Measurements from ENCODE around the gene CDYL2.

DNA sequence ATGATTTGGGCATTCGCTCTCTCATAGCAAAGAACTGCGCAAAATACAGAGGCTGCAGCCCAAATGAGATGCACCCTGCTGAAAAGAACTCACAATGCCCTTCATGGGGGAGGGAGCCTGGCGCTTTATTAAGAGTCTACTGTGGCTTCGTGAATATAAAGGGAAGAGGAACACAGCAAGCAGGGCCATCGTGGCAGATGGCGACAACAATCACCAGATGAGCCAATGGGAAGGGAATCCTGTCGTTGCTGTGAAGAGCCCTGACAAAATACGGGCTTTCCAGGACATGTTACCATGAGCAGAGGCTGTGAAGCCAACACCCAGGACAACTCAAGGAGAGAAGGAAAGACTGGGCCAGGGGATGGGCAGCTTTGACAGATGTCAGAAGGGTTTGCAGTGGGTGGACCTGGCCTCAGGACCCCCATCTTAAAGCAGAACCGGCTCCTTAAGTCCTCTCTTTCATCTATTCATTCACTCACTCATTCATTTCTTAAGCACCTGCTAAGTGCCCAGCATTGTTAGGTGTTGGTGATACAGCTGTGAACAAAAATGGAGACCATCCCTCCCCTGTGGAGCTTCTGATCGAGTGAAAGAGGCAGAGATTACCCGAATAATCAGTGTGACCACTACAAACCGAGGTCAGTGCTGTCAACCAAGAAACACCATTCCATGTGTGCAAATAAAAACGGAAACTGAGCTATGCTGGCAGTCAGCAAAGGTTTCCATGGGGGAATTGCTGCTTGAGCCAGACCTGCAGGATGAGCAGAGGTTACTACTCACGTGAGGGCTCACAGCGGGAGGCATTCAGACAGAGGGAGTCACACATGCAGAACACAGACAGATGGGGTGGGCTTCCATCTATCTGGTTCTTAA, 137.8 kb downstream of the CDYL2 start:
- TF ChIP-seq, protein P1, sequence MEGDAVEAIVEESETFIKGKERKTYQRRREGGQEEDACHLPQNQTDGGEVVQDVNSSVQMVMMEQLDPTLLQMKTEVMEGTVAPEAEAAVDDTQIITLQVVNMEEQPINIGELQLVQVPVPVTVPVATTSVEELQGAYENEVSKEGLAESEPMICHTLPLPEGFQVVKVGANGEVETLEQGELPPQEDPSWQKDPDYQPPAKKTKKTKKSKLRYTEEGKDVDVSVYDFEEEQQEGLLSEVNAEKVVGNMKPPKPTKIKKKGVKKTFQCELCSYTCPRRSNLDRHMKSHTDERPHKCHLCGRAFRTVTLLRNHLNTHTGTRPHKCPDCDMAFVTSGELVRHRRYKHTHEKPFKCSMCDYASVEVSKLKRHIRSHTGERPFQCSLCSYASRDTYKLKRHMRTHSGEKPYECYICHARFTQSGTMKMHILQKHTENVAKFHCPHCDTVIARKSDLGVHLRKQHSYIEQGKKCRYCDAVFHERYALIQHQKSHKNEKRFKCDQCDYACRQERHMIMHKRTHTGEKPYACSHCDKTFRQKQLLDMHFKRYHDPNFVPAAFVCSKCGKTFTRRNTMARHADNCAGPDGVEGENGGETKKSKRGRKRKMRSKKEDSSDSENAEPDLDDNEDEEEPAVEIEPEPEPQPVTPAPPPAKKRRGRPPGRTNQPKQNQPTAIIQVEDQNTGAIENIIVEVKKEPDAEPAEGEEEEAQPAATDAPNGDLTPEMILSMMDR (IDR thresholded peaks at IDR 0.05), result no peak
- TF ChIP-seq POLR2AphosphoS5 (IDR thresholded peaks at IDR 0.05), result no peak
- no peak for TF ChIP-seq EP300 (IDR thresholded peaks at IDR 0.05; ENCODE audit: low read depth)
